ENCODE data around the gene IL23A.
"Not testable (repeated sequence)": the region's sequence is repeated elsewhere in the genome, so short reads cannot be mapped to it uniquely, and the experiment has no call there.

Gene IL23A, protein sequence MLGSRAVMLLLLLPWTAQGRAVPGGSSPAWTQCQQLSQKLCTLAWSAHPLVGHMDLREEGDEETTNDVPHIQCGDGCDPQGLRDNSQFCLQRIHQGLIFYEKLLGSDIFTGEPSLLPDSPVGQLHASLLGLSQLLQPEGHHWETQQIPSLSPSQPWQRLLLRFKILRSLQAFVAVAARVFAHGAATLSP

DNA sequence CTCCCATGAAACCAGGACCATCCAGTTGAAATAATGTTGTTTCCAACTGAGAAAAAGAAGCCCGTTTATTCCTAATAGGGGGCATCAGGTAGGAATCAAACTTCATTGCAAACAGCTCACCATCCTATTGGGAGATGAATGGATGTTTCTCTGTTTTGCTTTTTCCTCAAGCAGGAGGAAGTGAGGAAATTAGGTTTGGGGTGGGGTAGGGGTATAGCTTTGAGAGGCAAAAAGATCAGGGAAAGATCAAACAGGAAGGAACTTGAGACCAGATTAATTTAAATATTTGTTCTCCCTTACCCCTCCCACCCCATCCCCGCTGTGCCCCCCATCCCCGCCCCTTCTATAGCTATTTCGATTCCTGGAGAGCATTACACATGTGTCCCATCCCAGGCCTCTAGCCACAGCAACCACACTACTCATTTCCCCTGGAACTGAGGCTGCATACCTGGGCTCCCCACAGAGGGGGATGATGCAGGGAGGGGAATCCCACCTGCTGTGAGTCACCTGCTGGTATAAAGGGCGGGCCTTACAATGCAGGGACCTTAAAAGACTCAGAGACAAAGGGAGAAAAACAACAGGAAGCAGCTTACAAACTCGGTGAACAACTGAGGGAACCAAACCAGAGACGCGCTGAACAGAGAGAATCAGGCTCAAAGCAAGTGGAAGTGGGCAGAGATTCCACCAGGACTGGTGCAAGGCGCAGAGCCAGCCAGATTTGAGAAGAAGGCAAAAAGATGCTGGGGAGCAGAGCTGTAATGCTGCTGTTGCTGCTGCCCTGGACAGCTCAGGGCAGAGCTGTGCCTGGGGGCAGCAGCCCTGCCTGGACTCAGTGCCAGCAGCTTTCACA, at the start of gene IL23A:
IL23A (plus strand) TSS at position 577 of the 850 bp plus-strand sequence; CDS start at position 738, 161 bp downstream.
- DNase-seq: peak; percentile 88 to 92

- DNase-seq: no peak
These were observed 44.9 kb upstream of the IL23A start for GRCh38 chr12:56293795-56294194.

DNA sequence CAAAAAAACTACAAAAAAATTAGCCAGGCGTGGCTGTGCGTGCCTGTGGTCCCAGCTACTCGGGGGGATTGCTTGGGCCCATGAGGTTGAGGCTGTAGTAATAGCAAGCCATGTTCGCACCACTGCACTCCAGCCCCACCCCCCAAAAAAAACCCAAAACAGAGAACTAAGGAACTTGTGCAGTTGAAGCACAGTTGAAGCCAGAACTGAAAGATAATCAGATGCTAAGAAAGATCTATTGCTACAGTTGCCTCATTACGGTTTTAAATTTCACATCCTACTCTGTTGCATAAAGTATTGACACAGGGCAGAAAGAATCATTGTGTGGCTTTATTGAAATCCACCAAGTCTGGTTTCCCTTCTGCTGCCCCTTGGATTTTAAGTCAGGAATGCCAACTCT, 42.4 kb upstream of the IL23A start:
- DNase-seq: no peak

- DNase-seq: no peak
These were observed 41.3 kb upstream of the IL23A start for GRCh38 chr12:56297400-56297799.

DNA sequence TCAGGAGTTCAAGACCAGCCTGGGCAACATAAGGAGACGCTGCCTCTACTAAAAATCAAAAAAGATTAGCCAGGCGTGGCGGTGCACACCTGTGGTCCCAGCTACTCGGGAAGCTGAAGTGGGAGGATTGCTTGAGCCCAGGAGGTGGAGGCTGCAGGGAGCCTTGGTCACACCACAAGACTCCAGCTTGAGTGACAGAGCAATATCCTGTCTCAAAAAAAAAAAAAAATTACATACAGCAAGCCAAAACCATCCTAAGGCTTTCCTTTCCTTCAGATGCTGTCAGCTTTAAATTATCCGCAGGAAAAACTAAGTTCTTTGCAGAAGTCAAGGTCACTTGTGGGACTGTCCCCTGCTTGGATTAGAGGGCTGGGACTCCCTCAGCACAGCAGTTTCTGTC, 39.9 kb upstream of the IL23A start:
- DNase-seq: no peak

GRCh38 chr12:56299308-56299852, 39.3 kb upstream of the IL23A start:
- peak in 1 of 2 donors; percentile 53 for DNase-seq

DNA sequence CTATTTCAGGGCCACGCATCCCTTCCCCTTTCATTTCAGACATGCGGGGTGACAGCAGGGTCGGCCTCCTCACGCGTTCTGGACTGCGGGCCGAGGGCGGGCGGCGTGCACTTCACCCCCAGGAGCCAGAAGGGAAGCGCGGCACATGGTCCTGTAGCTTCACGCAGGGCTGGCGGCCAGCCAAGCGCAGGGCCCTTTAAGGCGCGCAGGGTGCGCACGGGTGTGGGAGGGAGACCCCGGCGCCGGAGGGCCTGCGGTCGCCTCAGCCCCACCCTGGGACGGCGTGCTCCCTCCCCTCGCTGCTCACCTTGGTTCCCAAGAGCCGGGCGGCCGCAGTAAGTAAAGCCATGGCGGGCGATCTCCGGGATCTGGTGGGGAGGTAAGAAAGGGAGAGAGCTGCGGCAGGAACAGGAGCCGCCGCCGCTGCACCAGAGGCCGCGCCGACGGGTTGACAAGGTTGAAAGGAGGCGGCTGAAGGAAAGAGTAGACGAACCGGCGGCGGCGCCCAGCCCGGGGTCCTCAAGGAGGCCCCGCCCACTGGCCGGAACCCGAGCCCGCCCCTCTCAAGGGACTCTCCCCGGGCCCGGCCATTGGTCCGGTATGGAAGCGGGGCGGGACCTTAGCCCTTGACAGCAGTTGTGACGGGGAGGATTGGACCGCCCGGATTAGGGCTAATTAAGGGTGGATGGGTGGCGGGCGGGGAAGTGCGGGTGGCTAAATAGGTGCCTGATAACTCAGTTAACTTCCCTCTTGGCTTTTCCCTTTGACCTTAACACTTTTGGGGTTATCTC, 38.6 kb upstream of the IL23A start, which contains the start of gene CS:
CS (minus strand) TSS at position 478 of the 791 bp plus-strand sequence; CDS start at position 349, 129 bp downstream.
- peak; percentile 99 for DNase-seq

DNA sequence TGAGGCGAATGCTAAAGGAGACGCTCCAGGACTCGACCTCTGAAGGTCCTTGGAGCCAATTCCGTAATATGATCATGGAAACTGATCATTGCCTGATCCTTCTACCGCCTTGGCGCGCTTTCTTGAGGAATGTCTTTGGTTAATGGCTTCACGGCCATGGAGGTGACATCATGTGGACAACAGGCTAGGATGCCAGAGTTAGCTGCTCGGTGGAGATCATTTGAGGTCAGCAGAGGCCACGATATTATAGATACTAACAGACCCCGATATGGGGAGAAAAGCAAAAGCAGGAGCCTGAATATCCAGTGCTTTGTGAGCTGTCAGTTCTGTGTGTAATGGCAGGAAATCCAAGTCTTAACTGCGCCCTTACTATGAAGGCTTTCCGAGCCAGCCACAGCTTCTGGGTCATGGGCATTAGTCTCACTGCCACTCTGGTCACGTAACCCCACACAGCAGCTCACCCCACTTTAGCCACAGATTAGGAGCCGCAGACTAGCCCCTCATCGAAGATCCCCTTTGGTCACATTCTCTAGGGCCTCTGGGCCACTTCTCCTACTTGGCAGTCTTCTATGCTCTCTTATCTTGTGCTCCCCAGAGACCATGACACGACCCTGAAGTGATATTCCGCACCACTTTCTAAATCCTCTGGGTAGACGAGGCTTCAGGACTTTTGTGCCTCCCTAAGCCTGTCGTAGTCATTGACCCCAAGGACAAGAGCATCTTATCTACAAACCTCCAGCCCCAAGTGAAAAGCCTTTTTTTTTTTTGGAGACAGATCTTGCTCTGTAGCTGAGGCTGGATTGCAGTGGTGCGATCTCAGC, 37.8 kb upstream of the IL23A start:
- no peak for DNase-seq

GRCh38 chr12:56304276-56304675, 34.4 kb upstream of the IL23A start:
- no peak for DNase-seq

GRCh38 chr12:56304872-56305590, 33.7 kb upstream of the IL23A start:
- no peak for DNase-seq

GRCh38 chr12:56307221-56307965, 31.3 kb upstream of the IL23A start:
- no peak for DNase-seq

- DNase-seq: no peak
These were observed 30.0 kb upstream of the IL23A start for GRCh38 chr12:56308714-56309113.

- DNase-seq: no peak
These were observed 27.7 kb upstream of the IL23A start for GRCh38 chr12:56311003-56311402.

DNA sequence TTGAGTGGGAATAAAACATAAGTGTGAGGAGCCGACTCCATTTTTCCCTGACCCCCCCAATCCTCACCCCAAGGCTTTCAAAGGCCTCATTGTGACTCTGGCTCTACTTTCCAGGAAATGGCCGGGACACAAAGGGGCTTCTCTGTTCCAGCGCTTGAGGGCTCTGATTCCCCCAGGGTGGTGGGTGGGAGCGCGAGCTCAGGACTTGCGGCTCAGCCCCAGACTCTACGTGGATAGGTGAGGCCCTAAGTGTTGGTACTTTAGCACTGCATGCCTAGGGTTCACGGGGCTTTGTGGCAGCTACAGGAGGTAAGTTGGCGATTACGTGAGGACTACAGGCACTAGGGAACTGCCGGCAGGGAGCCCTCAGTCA, 23.4 kb upstream of the IL23A start:
- DNase-seq: peak in 1 of 2 donors; percentile 18

DNA sequence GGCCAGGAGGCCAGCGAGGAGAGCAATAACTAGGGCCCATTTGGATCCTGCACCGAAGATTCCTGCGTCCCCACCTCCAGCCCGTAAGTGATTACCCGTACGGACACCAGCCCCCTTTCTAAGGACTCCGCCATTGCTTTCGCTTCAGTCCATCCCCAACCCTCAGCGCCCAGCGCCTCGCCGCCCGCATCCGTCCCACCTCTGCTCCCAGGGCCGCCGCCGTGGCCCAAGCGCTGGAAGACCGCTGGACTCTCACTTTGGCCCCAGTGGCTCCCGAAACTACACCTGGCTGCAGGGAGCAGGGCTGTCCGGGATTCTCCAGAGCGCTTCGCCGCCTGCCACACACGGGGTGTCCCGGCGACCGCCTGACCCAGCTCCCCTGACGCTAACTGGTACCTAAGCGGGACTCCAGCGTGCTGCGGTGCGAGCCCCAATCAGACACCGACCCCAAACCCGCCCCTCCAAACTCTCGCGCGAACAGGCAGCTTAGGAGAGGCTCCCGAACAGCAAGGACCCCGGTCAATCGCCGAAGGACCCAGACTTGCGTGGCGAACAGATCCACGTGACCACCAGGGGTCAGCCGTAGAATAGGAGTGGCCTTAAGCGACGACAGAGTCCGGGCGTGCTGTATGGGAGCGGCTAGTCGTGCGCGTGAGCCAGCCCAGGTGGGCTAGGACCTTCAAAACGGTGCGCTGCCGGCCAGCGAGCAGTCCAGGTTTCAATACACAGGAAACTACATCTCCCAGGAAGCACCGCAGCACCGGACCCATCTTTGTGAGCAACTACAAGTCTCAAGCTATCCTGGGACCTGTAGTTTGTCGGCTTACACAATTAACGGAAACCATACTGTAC, 22.8 kb upstream of the IL23A start, which contains the start of gene CNPY2:
CNPY2 (minus strand) TSS at position 367 of the 852 bp plus-strand sequence. CDS start 771 bp downstream, outside the sequence.
- peak; percentile 96 for DNase-seq

DNA sequence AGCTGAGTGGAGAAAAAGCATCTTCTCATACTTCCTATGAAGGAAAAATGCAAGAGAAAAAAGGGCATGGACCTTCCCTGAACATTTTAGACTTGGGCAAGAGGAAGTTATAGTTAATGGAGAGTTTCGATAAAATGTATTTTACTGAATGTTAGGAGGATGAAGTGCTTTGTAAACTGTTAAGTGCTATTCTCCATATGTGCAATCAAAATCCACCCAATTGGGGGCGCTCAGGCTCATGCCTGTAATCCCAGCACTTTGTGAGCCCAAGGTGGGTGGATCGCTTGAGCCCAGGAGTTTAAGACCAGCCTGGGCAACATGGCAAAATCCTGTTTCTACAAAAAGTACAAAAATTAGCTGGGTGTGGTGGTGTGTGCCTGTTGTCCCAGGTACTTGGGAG, 21.0 kb upstream of the IL23A start:
- no peak for DNase-seq

- DNase-seq: peak in 1 of 2 donors; percentile 56
These were observed 17.7 kb upstream of the IL23A start for GRCh38 chr12:56321027-56321426.

DNA sequence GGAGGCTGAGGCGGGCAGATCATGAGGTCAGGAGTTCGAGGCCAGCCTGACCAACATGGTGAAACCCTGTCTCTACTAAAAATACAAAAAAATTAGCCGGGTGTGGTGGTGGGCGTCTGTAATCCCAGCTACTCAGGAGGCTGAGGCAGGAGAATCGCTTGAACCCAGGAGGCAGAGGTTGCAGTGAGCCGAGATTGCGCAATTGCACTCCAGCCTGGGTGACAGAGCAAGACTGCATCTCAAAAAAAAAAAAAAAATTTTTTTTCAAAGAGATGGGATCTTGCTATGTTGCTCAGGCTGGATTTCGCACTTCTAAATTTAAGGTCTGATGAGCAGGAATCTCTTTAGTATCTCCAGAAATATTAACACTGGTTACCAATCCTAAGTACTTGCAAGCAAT, 17.1 kb upstream of the IL23A start:
- DNase-seq: not testable (repeated sequence)

GRCh38 chr12:56324206-56324605, 14.5 kb upstream of the IL23A start:
- DNase-seq: no peak

GRCh38 chr12:56326126-56326525, 12.6 kb upstream of the IL23A start:
- DNase-seq: no peak
